Measurements from ENCODE around the gene KIAA0232. TPM values are rescaled to one million over a fixed set of nuclear protein-coding genes. Genes with fewer than 3 reads are reported as not detected.

Gene KIAA0232, protein sequence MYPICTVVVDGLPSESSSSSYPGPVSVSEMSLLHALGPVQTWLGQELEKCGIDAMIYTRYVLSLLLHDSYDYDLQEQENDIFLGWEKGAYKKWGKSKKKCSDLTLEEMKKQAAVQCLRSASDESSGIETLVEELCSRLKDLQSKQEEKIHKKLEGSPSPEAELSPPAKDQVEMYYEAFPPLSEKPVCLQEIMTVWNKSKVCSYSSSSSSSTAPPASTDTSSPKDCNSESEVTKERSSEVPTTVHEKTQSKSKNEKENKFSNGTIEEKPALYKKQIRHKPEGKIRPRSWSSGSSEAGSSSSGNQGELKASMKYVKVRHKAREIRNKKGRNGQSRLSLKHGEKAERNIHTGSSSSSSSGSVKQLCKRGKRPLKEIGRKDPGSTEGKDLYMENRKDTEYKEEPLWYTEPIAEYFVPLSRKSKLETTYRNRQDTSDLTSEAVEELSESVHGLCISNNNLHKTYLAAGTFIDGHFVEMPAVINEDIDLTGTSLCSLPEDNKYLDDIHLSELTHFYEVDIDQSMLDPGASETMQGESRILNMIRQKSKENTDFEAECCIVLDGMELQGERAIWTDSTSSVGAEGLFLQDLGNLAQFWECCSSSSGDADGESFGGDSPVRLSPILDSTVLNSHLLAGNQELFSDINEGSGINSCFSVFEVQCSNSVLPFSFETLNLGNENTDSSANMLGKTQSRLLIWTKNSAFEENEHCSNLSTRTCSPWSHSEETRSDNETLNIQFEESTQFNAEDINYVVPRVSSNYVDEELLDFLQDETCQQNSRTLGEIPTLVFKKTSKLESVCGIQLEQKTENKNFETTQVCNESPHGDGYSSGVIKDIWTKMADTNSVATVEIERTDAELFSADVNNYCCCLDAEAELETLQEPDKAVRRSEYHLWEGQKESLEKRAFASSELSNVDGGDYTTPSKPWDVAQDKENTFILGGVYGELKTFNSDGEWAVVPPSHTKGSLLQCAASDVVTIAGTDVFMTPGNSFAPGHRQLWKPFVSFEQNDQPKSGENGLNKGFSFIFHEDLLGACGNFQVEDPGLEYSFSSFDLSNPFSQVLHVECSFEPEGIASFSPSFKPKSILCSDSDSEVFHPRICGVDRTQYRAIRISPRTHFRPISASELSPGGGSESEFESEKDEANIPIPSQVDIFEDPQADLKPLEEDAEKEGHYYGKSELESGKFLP (N-terminal part only)
- total RNA-seq = 19.9 and 21.0 TPM in 2 replicates

DNA sequence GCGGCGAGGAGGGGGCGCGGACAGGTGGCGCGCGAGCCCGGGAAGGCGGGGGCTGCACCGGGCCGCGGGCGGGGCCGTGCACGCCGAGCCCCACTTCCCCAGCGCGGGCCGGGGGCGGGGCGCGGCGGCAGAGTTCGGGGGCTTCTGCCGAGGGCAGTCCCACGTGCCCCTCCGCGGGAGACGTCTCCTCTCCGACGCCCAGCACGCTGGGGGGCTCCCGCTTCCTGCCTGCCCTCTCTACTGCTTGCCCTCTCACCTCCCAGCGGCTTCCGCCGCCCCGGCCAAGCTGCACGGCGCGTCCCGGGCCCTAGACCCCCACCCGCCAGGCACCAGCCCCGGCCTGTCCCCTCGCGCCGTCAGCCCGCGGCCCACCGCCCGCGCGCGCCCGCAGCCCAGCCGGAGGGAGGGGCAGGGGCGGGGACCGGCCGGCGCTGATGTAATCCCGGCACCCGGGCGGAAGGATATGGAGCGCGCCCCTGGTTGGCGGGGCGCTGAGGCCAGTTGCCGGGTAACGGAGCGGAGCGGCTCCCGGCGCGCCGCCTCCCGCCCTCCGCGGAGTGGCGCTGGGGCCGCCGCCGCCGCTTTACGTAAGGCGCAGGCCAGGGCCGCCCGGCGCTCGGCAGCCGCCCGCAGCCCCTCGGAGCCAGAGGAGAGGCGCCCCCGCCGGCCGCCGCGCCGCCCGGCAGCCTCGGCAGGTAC lies at the start of gene KIAA0232:
Gene KIAA0232 (plus strand): TSS at position 581 of the 699 bp plus-strand sequence. CDS start 41,727 bp downstream, outside the sequence.

DNA sequence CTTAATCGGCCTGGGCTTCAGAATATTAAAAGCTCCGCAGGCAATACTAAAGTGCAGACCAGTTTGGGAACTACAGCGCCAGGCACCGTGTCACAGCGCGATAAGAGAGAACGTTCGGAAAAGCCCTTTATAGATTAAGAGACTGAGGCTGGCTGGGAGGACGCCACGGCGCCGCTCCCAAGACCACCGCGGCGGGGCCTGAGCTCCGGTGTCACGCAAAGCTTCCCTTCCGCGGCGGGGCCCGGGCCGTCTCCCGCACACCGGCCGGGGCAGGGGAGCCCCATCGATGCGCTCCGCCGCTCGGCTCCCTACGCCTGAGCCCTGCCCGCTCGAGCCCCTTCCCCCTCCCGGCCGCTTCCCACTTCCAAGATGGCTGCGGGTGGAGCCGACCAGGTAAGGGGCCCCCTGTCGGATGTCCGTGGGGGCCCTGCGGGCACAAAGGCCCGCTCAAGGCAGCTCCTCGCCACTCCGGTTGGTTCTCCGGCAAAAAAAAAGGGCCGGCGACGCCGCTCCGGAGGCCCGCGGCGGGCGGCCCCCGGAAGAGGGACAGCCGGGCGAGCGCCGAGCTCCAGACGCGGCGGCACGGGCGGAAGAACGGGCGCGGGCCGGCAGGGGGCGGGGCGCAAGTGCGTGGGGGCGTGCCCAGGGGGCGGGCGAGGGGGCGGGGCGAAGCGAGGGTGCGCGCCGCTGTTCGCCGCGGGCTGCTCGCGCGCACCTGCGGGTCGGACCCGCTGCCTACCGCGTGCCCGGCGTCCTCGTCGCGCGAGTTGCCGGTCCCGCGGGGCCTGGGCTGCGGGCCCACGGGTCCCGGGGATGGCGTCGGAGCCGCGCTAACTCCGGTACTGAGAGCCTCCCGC lies 126.8 kb downstream of the KIAA0232 start, which contains the start of gene TBC1D14:
Gene TBC1D14 (plus strand): TSS at position 714 of the 857 bp plus-strand sequence. CDS start 13,564 bp downstream, outside the sequence.

Other genes starting within 250 kb of the KIAA0232 start
- gene MAN2B2, start 207.5 kb upstream of the KIAA0232 start, total RNA-seq = 19.5 and 19.6 TPM in 2 replicates
- gene MRFAP1, start 142.0 kb upstream of the KIAA0232 start, total RNA-seq = 111 and 133 TPM in 2 replicates
- gene S100P, start 88.8 kb upstream of the KIAA0232 start, total RNA-seq = not detected in 2 replicates
- 62.0 and 62.4 TPM in 2 replicates for gene MRFAP1L1, start 72.9 kb upstream of the KIAA0232 start, total RNA-seq
- 9.3 and 12.7 TPM in 2 replicates for gene BLOC1S4, start 66.6 kb upstream of the KIAA0232 start, total RNA-seq
- gene TBC1D14, start 127.1 kb downstream of the KIAA0232 start, total RNA-seq = 34.7 and 35.1 TPM in 2 replicates

Data from aortic smooth muscle cell (primary cell).